Panc1 (cell line): ENCODE measurements around the gene ACLY. TPM values are rescaled to one million over a fixed set of nuclear protein-coding genes. Genes with fewer than 3 reads are reported as not detected.

Experiments
- ATAC-seq: fragments of 200-7000 bp; cut with Tn5 transposase; 2 replicates; pipeline ENCODE4 v1.9.1; 2020; ENCODE audit warnings: mild to moderate bottlenecking, moderate library complexity
- BruUV-seq: library from RNA; stranded (reverse); fragments of 400-500 nt; replicated peaks from 2 replicates; lab custom pipeline; 2021; lab: Mats Ljungman, UMichigan
- CTCF ChIA-PET: fragments of 300-600 bp; sonication (Branson Sonifier 250); formaldehyde crosslinking; loops from one replicate; lab custom pipeline; 2022; ENCODE audit warnings: antibody characterized with exemption; lab: Charles Lee
- POLR2A ChIA-PET: fragments of 300-600 bp; sonication (Branson Sonifier 250); formaldehyde crosslinking; loops from one replicate; lab custom pipeline; 2022; ENCODE audit warnings: antibody characterized with exemption; lab: Charles Lee
- DNase-seq: peaks from one replicate; pipeline ENCODE4 v3.0.0-alpha.2; 2010; ENCODE audit warnings: low read depth, low spot score
- H3K27ac ChIP-seq: 2 replicates; pipeline ENCODE4 v1.5.1; 2011; ENCODE audit warnings: mild to moderate bottlenecking, low read length, inconsistent platforms
- H3K27me3 ChIP-seq: fragments of 200-500 bp; sonication (Bioruptor generic); 2 replicates; pipeline ENCODE4 v1.6.0; 2014; ENCODE audit warnings: low read length, inconsistent platforms; ENCODE audit not compliant: control insufficient read depth, insufficient read depth
- H3K36me3 ChIP-seq: fragments of 200-500 bp; sonication (Bioruptor generic); 2 replicates; pipeline ENCODE4 v1.5.1; 2014; ENCODE audit warnings: inconsistent platforms, mild to moderate bottlenecking, low read length, moderate library complexity; ENCODE audit not compliant: control insufficient read depth, insufficient read depth
- H3K4me1 ChIP-seq: 2 replicates; pipeline ENCODE4 v1.5.1; 2011; ENCODE audit warnings: inconsistent platforms, mild to moderate bottlenecking, low read length, moderate library complexity; ENCODE audit not compliant: control insufficient read depth, insufficient read depth
- H3K4me3 ChIP-seq, 2 experiments: 2 replicates each; pipeline ENCODE4 v1.5.1; 2011 to 2012; ENCODE audit warnings: low read depth in 2 of 2, low read length in 2 of 2, mild to moderate bottlenecking in 2 of 2, inconsistent platforms in 1 of 2, moderate library complexity in 1 of 2
- H3K9me3 ChIP-seq: fragments of 200-500 bp; sonication (Bioruptor generic); 2 replicates; pipeline ENCODE4 v1.5.1; 2014; ENCODE audit warnings: low read depth, mild to moderate bottlenecking, inconsistent platforms, low read length, moderate library complexity; ENCODE audit not compliant: control insufficient read depth, insufficient read depth
- POLR2AphosphoS5 ChIP-seq: IDR thresholded peaks from 2 replicates; pipeline ENCODE4 v1.6.1; 2012; ENCODE audit warnings: mild to moderate bottlenecking, low read depth, low read length, moderate library complexity
- SIN3A ChIP-seq: IDR thresholded peaks from 2 replicates; pipeline ENCODE4 v1.6.1; 2012; ENCODE audit warnings: low read depth, mild to moderate bottlenecking, low read length, moderate library complexity, borderline replicate concordance; ENCODE audit not compliant: insufficient read depth
- TCF7L2 ChIP-seq: IDR thresholded peaks from 2 replicates; pipeline ENCODE4 v1.6.1; 2011; ENCODE audit warnings: mild to moderate bottlenecking, low read depth, low read length, inconsistent platforms
- in situ Hi-C: cut with HindIII; loops from 2 replicates; pipeline ENCODE4 v1.10.0; 2016; ENCODE audit warnings: low sequenced_read_pairs, low pct_unique_long_range_greater_than_20kb
- intact Hi-C: fragments of 100-400 bp; cut with micrococcal nuclease; formaldehyde crosslinking; loops from one replicate; pipeline ENCODE4 v1.10.0; 2022; ENCODE audit not compliant: unreplicated experiment
- total RNA-seq: library from RNA; stranded (reverse); gene quantifications from one replicate; pipeline ENCODE4 v1.2.1, GENCODE V29; 2021; ENCODE audit not compliant: unreplicated experiment
- TF ChIP-seq, protein P1 (sequence below): fragments of 450-650 bp; IDR thresholded peaks from 2 replicates; pipeline ENCODE4 v1.5.1; 2017; ENCODE audit warnings: mild to moderate bottlenecking
- TF ChIP-seq, protein P2 (sequence below), 2 experiments: IDR thresholded peaks; 2 replicates each; pipeline ENCODE4 v1.6.1; 2011 to 2012; ENCODE audit warnings: low read depth in 2 of 2, control low read depth in 1 of 2, low read length in 1 of 2, mild to moderate bottlenecking in 1 of 2, moderate library complexity in 1 of 2; ENCODE audit not compliant: insufficient read depth in 1 of 2

The ACLY gene
- total RNA-seq, 1 experiment from 2014 or later, result 225 TPM

DNA sequence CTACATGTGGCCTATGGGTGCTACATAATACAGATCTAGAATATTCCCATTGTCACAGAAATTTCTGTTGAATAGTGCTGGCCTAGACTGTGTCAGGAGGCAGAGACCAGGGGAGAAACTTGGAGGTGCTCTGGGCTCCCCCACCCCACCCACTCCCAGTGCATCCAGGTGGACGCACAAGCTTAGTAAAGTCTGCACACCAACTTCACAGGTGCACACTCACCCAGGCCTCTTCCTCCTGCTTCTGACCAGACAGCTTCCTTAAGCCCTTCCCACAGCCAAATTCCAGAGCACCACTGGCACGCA lies 40.2 kb upstream of the ACLY start:
- TF ChIP-seq, protein P1, sequence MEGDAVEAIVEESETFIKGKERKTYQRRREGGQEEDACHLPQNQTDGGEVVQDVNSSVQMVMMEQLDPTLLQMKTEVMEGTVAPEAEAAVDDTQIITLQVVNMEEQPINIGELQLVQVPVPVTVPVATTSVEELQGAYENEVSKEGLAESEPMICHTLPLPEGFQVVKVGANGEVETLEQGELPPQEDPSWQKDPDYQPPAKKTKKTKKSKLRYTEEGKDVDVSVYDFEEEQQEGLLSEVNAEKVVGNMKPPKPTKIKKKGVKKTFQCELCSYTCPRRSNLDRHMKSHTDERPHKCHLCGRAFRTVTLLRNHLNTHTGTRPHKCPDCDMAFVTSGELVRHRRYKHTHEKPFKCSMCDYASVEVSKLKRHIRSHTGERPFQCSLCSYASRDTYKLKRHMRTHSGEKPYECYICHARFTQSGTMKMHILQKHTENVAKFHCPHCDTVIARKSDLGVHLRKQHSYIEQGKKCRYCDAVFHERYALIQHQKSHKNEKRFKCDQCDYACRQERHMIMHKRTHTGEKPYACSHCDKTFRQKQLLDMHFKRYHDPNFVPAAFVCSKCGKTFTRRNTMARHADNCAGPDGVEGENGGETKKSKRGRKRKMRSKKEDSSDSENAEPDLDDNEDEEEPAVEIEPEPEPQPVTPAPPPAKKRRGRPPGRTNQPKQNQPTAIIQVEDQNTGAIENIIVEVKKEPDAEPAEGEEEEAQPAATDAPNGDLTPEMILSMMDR, result no peak
- TF ChIP-seq POLR2AphosphoS5 (no peak), TCF7L2 (no peak), SIN3A (no peak)
- TF ChIP-seq, protein P2, sequence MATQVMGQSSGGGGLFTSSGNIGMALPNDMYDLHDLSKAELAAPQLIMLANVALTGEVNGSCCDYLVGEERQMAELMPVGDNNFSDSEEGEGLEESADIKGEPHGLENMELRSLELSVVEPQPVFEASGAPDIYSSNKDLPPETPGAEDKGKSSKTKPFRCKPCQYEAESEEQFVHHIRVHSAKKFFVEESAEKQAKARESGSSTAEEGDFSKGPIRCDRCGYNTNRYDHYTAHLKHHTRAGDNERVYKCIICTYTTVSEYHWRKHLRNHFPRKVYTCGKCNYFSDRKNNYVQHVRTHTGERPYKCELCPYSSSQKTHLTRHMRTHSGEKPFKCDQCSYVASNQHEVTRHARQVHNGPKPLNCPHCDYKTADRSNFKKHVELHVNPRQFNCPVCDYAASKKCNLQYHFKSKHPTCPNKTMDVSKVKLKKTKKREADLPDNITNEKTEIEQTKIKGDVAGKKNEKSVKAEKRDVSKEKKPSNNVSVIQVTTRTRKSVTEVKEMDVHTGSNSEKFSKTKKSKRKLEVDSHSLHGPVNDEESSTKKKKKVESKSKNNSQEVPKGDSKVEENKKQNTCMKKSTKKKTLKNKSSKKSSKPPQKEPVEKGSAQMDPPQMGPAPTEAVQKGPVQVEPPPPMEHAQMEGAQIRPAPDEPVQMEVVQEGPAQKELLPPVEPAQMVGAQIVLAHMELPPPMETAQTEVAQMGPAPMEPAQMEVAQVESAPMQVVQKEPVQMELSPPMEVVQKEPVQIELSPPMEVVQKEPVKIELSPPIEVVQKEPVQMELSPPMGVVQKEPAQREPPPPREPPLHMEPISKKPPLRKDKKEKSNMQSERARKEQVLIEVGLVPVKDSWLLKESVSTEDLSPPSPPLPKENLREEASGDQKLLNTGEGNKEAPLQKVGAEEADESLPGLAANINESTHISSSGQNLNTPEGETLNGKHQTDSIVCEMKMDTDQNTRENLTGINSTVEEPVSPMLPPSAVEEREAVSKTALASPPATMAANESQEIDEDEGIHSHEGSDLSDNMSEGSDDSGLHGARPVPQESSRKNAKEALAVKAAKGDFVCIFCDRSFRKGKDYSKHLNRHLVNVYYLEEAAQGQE (IDR thresholded peaks at IDR 0.05; ENCODE audit: insufficient read depth in 1 of 2, low read depth in 2 of 2, low read length in 1 of 2), result no peak
- no peak; the same call in 1 of the 2 replicates for ATAC-seq

DNA sequence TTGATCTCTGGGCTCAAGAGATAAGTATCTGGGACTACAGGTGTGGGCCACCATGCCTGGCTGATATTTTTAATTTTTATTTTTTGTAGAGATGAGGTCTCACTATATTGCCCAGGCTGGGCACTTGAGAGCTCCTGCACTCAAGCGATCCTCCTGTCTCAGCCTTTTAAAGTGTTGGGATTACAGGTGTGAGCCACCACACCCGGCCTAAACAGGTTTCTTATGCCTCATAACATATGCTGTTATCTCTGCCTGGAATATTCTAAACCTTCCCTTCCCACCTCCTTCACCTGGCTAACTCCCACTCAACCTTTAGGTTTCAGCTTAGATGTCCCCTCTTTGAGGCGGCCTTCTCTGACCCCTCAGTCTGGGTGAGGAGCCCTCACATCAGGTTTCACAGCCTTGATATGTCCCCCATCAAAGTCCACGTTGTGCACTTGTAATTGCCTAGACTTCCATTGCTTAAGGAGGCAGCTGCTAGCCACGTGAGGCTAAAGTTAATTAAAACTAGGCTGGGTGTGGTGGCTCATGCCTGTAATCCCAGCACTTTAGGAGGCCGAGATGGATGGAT lies 39.2 kb upstream of the ACLY start:
- ATAC-seq (no peak), DNase-seq (no peak)
- TF ChIP-seq POLR2AphosphoS5 (no peak), TCF7L2 (no peak), SIN3A (no peak)
- TF ChIP-seq, protein P2 (IDR thresholded peaks at IDR 0.05; ENCODE audit: insufficient read depth in 1 of 2, low read depth in 2 of 2, low read length in 1 of 2), result no peak
- TF ChIP-seq, protein P1, result no peak
- Histone ChIP-seq H3K27me3 (no peaks in the 10 kb centered on the region), H3K4me1 (peaks cover 3% of the 10 kb centered on the region), H3K9me3 (no peaks in the 10 kb centered on the region), H3K36me3 (no peaks in the 10 kb centered on the region), H3K4me3 (no peak overlapping the region), H3K27ac (no peak overlapping the region)
- in situ Hi-C loops (no loop called here), intact Hi-C loops (no loop called here)
- CTCF ChIA-PET, result interaction anchor here (1.0 kb wide), 1 partner anchor 27 kb away, joined by 3 read pairs; the partner anchor contains the start of gene ODAD4
- no TSS peak for BruUV-seq
- POLR2A ChIA-PET, result interaction anchor here (0.5 kb wide), 1 partner anchor 40 kb away, joined by 3 read pairs; no protein-coding TSS in a partner anchor

More for the DNA sequence above, 40.2 kb upstream of the ACLY start:
- Histone ChIP-seq H3K9me3 (no peaks in the 10 kb centered on the region), H3K27ac (no peak overlapping the region), H3K36me3 (no peaks in the 10 kb centered on the region), H3K27me3 (no peaks in the 10 kb centered on the region), H3K4me3 (no peak overlapping the region), H3K4me1 (peaks cover 3% of the 10 kb centered on the region)
- DNase-seq, result no peak
- ChIA-PET CTCF (no interaction called here), POLR2A (interaction anchor here (1.3 kb wide), 1 partner anchor 29 kb away, joined by 4 read pairs; the partner anchor contains the start of gene ODAD4)
- no TSS peak for BruUV-seq
- in situ Hi-C loops (no loop called here), intact Hi-C loops (no loop called here)
